Stimulated activated CD8-positive, alpha-beta memory T cell treated with anti-CD3 and anti-CD28 coated beads, Interleukin-4, amount 100 ng/mL, for 4 hours (primary cell): ENCODE measurements around the gene TTLL11.
"Not testable (repeated sequence)": the region's sequence is repeated elsewhere in the genome, so short reads cannot be mapped to it uniquely, and the experiment has no call there.

Source experiments
- DNase-seq, 2 donors: peaks; one replicate each; pipeline ENCODE4 v3.0.0-alpha.2; 2020; ENCODE audit warnings: low read depth in 2 of 2, low spot score in 1 of 2

TTLL11 gene

GRCh38 chr9:122125509-122126330 is 32.6 kb upstream of the TTLL11 start:
- no peak for DNase-seq

DNA sequence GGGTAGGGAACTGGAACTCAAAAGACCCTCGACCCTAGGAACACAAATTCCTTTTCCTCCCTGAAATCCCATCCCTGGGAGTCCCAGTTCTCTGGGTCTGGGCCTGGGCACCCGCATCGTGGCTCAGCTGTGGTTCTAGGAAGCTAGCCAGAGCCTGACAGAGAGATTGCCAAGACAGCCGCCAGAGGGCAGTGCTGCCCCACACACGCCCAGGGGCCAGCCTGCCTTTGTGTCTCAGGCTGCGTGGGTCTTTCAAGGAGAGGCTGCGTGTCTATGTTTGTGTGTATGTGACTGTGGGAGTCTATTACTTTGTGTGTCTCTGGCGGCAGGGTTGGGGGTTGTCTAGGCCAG is 32.0 kb upstream of the TTLL11 start:
- DNase-seq: peak; percentile 50 to 66

- no peak for DNase-seq
Measured at GRCh38 chr9:122124528-122124927, 31.4 kb upstream of the TTLL11 start.

- no peak for DNase-seq
Measured at GRCh38 chr9:122124048-122124447, 30.9 kb upstream of the TTLL11 start.

DNA sequence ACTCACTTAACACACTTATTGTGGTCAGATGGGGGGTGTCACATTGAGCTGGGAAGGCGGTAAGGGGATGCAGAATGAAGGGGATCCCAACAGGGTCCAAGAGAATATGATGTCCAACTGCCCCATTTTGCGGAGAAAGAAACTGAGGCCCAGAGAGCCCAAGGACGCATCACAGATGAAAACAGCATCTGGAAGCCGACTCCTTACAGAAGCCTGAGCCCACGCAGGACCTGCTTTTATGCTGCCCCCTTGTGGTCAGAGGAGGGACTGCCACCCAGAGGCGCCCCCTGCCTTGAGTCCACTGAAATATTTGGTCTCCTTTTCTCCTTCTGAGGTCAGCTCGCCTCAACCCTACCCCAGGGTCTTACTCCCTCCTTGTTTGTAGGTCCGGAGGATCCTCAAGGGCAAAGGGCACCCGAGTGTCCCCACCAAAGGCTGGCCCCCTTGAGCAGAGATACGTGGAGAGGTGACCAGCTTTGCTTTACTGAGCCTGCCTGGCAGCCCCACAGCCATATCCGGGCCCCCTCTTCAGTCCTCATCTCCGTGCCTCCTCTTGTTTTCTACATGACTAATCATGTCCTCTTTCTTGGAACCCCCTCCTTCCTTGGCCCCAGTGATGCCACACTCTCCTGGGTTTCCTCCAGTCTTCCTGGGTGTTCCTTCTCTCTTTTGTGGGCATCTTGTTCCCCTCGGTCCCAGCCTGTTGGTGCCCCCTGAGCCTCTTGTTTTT is 30.0 kb upstream of the TTLL11 start:
- peak; percentile 44 to 67 for DNase-seq

- no peak for DNase-seq
Measured at GRCh38 chr9:122122468-122122867, 29.4 kb upstream of the TTLL11 start.

GRCh38 chr9:122121931-122122330 is 28.8 kb upstream of the TTLL11 start:
- no peak for DNase-seq

DNA sequence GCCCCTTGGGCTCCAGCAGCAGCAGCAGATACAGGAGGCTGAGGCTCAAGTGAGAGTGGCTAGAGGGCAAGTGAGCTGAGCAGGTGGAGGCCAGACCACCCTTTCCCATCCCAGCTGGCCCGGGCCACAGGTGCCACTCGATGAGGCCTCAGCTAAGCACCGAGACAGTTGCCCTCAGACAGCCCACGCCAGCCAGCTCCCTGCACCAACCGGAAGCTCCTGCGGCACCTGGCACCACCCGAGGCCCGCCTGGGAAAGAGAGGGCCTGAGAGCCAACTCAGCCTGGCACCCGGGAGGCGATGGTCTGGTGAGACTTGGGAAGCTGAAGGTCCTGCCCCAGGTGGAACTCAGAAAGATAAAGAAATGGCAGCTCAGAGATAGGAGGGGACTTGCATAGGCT is 28.3 kb upstream of the TTLL11 start:
- DNase-seq: no peak

DNA sequence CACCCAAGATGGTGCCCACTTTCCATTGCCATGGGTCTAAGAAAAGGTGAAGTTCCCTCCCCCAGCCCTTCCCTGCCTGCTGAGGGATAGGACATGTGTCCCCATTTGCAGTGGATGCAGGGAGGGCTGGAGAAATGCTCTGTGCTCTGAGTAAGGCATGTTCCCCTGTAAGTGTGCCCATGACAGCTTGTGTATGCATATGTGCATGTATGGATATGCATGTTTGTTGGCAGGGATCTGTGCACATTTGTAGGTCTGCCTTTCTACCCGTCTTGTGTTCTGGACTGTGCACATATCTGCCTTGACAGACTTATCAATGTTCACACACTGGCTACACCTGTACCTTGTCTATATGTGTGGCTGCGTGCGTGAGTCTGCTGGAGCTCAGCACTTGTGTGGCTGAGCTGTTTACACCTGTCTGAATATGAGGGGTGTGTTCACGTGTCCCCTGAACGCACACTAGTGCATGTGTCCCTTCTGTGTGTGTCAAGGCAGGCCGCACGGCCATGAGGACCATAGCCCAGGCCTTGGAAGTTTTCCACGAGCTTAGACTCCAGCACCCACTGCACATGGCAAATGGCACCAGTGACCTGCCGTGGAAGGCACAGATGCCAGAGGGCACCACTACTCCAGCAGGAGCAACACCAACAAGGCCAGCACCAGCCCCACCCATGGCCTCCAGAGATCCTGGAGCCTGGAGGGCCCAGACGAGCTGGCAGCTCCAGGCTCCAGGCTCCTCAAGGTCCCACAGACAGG is 27.4 kb upstream of the TTLL11 start:
- no peak for DNase-seq

DNA sequence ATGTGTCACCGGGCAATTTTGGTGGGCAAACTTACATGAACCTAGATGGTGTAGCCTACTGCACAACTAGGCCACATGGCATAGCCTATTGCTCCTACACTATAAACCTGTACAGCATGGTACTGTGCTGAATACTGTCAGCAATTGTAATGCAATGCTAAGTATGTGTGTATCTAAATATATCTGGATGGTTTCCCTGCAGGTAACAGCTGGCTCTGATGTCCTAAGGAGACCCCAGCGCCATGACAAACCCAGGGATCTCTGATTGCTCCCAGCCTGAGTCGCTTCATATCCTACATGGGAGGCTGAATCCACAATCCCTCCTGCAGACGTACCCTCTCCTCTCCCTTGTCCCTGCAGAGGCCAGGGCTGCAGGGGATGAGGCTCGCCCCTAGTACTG is 26.6 kb upstream of the TTLL11 start:
- no peak for DNase-seq

DNA sequence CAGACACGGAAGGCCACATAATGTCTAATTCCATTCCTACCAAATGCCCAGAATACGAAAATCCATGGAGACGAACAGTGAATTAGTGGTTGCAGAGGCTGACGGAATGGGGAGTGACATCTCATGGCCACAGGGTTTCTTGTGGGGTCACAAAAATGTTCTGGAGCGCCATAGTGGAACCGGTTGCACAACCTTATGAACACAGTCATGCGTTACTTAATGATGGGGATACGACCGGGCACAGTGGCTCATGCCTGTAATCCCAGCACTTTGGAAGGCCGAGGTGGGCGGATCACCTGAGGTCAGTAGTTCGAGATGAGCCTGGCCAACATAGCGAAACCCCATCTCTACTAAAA is 26.0 kb upstream of the TTLL11 start:
- no peak for DNase-seq

DNA sequence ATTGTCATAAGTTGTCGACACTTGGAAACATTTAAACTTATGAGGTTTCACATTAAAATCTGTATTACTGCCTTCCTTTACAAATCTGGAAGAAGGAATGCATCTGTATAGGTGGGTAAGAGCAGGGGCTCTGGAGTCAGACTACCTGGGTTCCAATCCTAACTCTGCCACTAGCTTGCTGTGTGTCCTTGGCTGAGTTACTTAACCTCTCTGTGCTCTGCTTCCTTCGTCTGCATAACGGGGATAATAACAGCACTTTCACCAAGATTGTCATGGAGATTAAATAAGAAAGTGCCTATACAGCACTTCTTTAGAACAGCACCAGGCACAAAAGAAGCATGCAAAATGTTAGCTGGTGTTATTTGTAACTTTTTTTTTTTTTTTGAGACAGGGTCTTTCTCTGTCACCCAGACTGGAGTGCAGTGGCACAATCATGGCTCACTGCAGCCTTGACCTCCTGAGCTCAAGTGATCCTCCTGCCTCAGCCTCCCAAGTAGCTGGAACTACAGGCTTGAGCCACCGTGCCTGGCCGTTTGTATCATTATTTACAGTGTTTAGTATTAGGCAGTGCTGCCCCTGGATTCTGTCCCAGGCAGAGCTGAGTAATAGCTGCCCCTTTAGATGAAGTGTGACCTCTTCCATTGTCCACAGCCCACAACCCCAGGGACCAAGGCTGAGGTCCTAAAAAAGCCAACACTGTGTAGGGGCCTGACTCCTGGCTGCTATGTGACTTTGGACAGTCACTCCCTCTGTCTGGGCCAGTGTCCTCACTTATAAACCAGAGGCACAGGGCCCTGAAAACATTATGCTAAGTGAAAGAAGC is 25.4 kb upstream of the TTLL11 start:
- no peak for DNase-seq

DNA sequence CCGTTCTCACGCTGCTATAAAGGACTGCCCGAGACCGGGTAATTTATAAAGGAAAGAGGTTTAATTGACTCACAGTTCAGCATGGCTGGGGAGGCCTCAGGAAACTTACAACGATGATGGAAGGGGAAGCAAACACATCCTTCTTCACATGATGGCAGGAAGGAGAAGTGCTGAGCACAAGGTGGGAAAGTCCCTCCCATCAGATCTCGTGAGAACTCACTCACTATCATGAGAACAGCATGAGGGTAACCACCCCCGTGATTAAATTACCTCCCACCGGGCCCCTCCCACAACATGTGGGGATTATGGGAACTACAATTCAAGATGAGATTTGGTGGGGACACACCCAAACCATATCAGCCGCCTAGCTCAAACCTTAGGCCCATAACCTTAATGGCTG is 24.1 kb upstream of the TTLL11 start:
- not testable (repeated sequence) for DNase-seq

GRCh38 chr9:122116448-122117173 is 23.5 kb upstream of the TTLL11 start:
- DNase-seq: no peak

- no peak for DNase-seq
Measured at GRCh38 chr9:122116040-122116439, 22.9 kb upstream of the TTLL11 start.

GRCh38 chr9:122115176-122116035 is 22.3 kb upstream of the TTLL11 start:
- no peak for DNase-seq

DNA sequence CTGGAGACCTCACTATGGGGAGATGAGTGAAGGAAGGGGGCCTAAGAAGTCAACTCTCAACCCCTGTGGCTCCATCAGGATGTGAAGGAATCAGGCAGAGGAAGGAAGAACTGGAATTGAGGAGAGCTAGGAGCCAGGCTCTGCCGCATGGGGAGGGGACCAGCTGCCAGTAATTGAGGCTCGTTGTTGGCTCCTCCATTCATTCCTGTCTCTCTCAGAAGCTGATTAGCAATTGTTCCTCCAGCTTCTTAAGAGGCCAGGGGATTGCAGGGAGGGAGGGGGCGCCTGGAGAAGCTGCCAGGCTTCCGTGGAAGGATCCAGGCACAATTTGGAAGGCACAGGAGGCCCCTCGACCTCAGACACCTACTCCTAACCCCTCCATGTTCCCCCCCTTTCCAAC is 20.5 kb upstream of the TTLL11 start:
- DNase-seq: no peak

GRCh38 chr9:122112238-122112637 is 19.1 kb upstream of the TTLL11 start:
- no peak for DNase-seq

DNA sequence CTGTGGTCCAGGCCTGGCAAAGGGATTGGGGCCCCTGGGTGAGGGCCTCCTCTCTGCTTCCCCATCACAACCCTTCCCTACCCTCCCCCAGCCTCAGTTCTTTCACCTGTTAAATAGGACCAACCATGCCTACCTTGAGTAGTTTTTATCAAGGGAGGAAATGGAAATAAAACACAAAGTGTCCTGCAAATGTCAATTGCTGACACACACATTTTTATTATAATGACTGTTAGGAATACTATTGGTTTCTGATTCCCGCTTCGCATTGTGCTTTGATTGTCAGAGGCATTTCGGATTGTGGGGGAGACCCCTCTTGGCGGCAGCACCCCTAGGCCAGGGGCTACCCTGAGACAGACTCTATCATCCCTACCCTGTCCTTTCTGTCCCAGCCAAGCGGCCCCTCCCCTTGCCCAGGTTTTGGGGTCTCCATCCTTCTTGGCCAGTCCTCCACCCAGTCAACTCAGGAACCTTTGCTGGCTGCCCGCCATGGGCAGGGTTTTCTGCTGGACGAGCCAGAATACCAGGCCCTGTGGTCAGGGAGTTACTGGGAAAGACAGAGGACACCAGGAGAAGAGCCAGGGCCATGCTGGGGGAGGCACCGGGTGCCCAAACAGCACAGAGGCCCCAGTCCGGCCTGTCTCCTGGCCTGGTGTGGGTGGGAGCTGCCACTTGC is 18.4 kb upstream of the TTLL11 start:
- DNase-seq: no peak
